GM10266 (cell line): ENCODE results near the gene MCM5.
"Not testable (repeated sequence)": the region's sequence is repeated elsewhere in the genome, so short reads cannot be mapped to it uniquely, and the experiment has no call there.

Experiments
- DNase-seq: peaks from one replicate; pipeline ENCODE4 v3.0.0; 2012; ENCODE audit errors: extremely low spot score
- TF ChIP-seq, protein P1 (sequence below): IDR thresholded peaks from 2 replicates; pipeline ENCODE4 v1.5.1; 2012; ENCODE audit warnings: mild to moderate bottlenecking, low read depth; ENCODE audit not compliant: control insufficient read depth, insufficient read depth; ENCODE audit errors: missing control alignments

The MCM5 gene

GRCh38 chr22:35455529-35455928, 55.6 kb downstream of the MCM5 start:
- DNase-seq = no peak
- TF ChIP-seq, protein P1, sequence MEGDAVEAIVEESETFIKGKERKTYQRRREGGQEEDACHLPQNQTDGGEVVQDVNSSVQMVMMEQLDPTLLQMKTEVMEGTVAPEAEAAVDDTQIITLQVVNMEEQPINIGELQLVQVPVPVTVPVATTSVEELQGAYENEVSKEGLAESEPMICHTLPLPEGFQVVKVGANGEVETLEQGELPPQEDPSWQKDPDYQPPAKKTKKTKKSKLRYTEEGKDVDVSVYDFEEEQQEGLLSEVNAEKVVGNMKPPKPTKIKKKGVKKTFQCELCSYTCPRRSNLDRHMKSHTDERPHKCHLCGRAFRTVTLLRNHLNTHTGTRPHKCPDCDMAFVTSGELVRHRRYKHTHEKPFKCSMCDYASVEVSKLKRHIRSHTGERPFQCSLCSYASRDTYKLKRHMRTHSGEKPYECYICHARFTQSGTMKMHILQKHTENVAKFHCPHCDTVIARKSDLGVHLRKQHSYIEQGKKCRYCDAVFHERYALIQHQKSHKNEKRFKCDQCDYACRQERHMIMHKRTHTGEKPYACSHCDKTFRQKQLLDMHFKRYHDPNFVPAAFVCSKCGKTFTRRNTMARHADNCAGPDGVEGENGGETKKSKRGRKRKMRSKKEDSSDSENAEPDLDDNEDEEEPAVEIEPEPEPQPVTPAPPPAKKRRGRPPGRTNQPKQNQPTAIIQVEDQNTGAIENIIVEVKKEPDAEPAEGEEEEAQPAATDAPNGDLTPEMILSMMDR = no peak

DNA sequence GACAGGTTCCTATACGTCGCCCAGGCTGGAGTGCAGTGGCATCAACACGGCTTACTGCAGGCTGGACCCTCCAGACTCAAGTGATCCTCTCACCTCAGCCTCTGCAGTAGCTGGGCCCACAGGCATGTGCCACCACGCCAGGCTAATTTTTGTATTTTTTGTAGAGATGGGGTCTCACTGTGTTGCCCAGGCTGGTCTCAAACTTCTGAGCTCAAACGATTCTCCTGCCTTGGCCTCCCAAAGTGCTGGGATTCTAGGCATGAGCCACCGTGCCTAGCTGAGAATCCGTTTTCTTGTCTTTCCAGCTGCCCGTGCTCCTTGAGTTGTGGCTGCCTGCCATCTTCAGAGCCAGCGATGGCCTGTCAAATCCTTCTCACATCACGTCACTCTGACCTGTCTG, 56.8 kb downstream of the MCM5 start:
- TF ChIP-seq, protein P1 = no peak
- no peak for DNase-seq

DNA sequence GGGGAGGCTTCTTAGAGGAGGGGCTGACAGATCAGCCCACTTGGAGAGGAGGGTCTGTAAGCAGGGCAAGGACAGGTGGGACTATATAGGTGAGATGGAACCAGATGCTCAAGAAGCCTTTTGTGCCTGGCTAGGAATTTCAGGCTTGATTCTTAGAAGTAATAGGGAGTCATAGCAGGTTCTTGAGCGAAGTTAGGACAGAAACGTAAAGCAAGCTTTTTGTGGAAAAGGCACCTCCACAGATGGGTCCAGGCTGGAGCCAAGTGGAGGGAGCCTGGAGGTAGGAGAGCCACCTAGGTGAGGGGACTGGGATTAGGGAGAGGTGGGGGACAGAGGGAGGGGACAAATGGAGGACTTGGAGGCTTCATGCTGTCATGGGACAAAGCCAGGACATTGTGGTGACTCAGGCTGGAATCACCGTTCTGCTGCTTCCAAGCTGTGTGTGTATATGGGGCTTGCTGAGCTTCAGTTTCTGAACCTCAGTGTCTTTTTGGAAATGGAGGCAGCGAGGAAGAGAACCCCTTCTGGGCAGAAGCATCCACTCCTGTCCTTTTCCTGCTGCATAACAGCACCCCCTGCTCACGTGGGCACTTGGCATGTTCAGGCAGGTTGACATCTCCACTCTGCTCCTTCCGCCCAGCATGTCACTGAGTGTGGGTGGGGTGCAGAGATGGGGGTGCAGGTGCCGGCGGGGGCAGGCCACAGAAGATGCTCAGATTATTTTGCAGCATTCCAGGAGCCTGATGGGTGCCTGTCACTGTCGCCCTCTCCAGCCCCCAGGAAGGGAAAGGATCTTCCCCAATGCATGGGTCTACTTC, 58.0 kb downstream of the MCM5 start:
- TF ChIP-seq, protein P1 = no peak
- DNase-seq = no peak

GRCh38 chr22:35458547-35459422, 58.8 kb downstream of the MCM5 start:
- no peak for DNase-seq
- TF ChIP-seq, protein P1 = no peak

GRCh38 chr22:35459423-35459894, 59.5 kb downstream of the MCM5 start:
- no peak for DNase-seq

DNA sequence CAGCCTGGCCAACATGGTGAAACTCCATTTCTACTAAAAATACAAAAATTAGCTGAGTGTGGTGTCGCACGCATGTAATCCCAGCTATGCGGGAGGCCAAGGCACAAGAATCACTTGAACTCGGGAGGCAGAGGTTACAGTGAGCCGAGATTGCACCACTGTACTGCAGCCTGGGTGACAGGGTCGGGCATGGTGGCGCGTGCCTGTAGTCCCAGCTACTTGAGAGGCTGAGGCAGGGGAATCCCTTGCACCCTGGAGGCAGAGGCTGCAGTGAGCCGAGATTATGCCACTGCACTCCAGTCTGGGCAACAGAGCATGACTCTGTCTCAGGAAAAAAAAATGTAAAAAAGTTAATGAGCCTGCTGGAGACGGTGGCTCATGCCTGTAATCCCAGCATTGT, 60.0 kb downstream of the MCM5 start:
- not testable (repeated sequence) for DNase-seq

More at GRCh38 chr22:35459423-35459894, 59.5 kb downstream of the MCM5 start:
- TF ChIP-seq, protein P1 = no peak

DNA sequence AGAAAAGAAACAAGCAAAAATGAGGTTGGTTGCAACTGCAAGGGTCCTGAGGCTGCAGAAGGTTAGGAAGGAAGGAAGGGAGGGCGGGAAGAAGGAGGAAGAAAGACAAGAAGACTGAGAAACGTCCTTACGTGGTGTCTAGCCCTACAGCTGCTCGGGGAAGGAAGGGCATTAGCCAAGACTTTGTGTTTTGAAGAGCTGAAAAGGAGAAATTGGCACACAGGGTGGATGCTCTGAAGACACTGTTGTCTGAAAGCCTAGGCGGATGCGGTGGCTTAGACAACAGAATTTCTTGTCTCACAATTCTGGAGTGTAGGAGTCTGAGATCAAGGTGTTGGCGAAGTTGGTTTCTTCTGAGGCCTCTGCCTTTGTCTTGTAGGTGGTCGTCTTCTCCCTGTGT, 60.7 kb downstream of the MCM5 start:
- TF ChIP-seq, protein P1 = no peak
- no peak for DNase-seq
